Neural progenitor cell (in vitro differentiated cells): Measurements from ENCODE around the gene ARHGAP40. TPM values are rescaled to one million over a fixed set of nuclear protein-coding genes. Genes with fewer than 3 reads are reported as not detected.
A peak's percentile ranks its signal among the peaks of the same experiment; 100 is the strongest.

Experiments used
- DNase-seq: peaks from one replicate; pipeline ENCODE4 v3.0.0-alpha.2; 2016; ENCODE audit warnings: low spot score
- H2AFZ ChIP-seq: fragments of 200-600 bp; sonication (generic); replicated peaks from 2 replicates; pipeline ENCODE4 v1.6.1; 2016; ENCODE audit warnings: antibody characterized with exemption
- H3F3A ChIP-seq: fragments of 200-600 bp; sonication (generic); 2 replicates; pipeline ENCODE4 v1.6.1; 2016; ENCODE audit warnings: antibody characterized with exemption, low read depth
- H3K27ac ChIP-seq: fragments of 200-600 bp; sonication (generic); 2 replicates; pipeline ENCODE4 v1.5.1; 2016; ENCODE audit warnings: mild to moderate bottlenecking
- H3K27me3 ChIP-seq: fragments of 200-600 bp; sonication (generic); 2 replicates; pipeline ENCODE4 v1.6.1; 2016; ENCODE audit warnings: mild to moderate bottlenecking, moderate library complexity
- H3K36me3 ChIP-seq: fragments of 200-600 bp; sonication (generic); 2 replicates; pipeline ENCODE4 v1.5.1; 2016
- H3K4me1 ChIP-seq: fragments of 200-600 bp; sonication (generic); 2 replicates; pipeline ENCODE4 v1.6.1; 2016; ENCODE audit warnings: mixed run types
- H3K4me2 ChIP-seq: fragments of 200-600 bp; sonication (generic); 2 replicates; pipeline ENCODE4 v1.6.1; 2016
- H3K4me3 ChIP-seq: fragments of 200-600 bp; sonication (generic); 2 replicates; pipeline ENCODE4 v1.5.1; 2016
- H3K79me2 ChIP-seq: fragments of 200-600 bp; sonication (generic); 2 replicates; pipeline ENCODE4 v1.6.1; 2016; ENCODE audit warnings: low read depth
- H3K9ac ChIP-seq: fragments of 200-600 bp; sonication (generic); 2 replicates; pipeline ENCODE4 v1.6.1; 2016
- H3K9me3 ChIP-seq: fragments of 200-600 bp; sonication (generic); 2 replicates; pipeline ENCODE4 v1.5.1; 2016; ENCODE audit warnings: low read depth
- H4K20me1 ChIP-seq: fragments of 200-600 bp; sonication (generic); 2 replicates; pipeline ENCODE4 v1.6.1; 2016; ENCODE audit warnings: low read depth
- H3K27ac Mint-ChIP-seq: 3 replicates; pipeline ENCODE4 v1.8.0; 2021; ENCODE audit warnings: mixed read lengths
- H3K27me3 Mint-ChIP-seq: 2 replicates; pipeline ENCODE4 v1.8.0; 2022; ENCODE audit warnings: low read depth, mild to moderate bottlenecking, inconsistent platforms, moderate library complexity, mixed read lengths; ENCODE audit not compliant: insufficient read depth
- H3K36me3 Mint-ChIP-seq: 3 replicates; pipeline ENCODE4 v1.8.0; 2021; ENCODE audit warnings: mixed read lengths
- H3K4me1 Mint-ChIP-seq: 3 replicates; pipeline ENCODE4 v1.8.0; 2021; ENCODE audit warnings: mixed read lengths
- H3K4me3 Mint-ChIP-seq: 3 replicates; pipeline ENCODE4 v1.8.0; 2021; ENCODE audit warnings: mild to moderate bottlenecking, moderate library complexity, mixed read lengths
- H3K9me3 Mint-ChIP-seq: 3 replicates; pipeline ENCODE4 v1.8.0; 2020; ENCODE audit warnings: mixed read lengths
- CTCF ChIP-seq: fragments of 200-600 bp; sonication (generic); IDR thresholded peaks from 2 replicates; pipeline ENCODE4 v1.5.1; 2017; ENCODE audit warnings: antibody characterized with exemption, mild to moderate bottlenecking
- EZH2 ChIP-seq: fragments of 200-600 bp; sonication (generic); IDR thresholded peaks from 2 replicates; pipeline ENCODE4 v1.6.1; 2017; ENCODE audit warnings: antibody characterized with exemption, mild to moderate bottlenecking, moderate library complexity
- EZH2phosphoT487 ChIP-seq: fragments of 200-600 bp; sonication (generic); IDR thresholded peaks from 2 replicates; pipeline ENCODE4 v1.6.1; 2017; ENCODE audit warnings: antibody characterized with exemption
- total RNA-seq: library from RNA; depleted of rRNA; stranded (reverse); fragments of >200 nt; gene quantifications from 2 replicates; pipeline ENCODE4 v1.2.3, GENCODE V29; 2015; ENCODE audit warnings: low replicate concordance

Gene ARHGAP40
- total RNA-seq, 1 donor from 2014 or later: not detected

- Mint-ChIP-seq H3K27ac (no peak overlapping the region), H3K4me3 (no peak overlapping the region), H3K36me3 (no peaks in the 10 kb centered on the region)
Measured at GRCh38 chr20:38644588-38645260, 43.1 kb downstream of the ARHGAP40 start.

DNA sequence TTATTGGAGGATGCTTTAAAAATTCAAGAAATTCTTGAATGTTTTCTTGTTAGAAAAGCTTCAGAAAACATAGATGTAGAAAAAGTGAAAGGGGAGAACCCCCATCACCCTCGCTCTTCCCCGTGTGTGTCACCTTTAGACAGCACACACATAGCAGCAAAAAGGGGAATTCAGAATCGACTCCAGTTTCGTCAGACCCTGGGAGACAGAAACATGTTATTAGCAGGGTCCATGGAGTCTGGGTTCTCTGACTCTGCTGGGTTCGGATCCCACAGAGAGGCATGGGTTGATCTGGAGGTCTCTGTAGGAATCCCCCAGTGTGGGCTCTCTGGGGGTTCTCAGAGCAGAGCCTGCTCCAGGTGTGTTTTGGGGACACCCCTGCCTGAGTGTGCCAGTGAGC, 43.7 kb downstream of the ARHGAP40 start:
- Mint-ChIP-seq H3K4me3 (no peak overlapping the region), H3K9me3 (no peaks in the 10 kb centered on the region), H3K27me3 (peaks cover 48% of the 10 kb centered on the region), H3K4me1 (peaks cover 25% of the 10 kb centered on the region), H3K36me3 (no peaks in the 10 kb centered on the region), H3K27ac (no peak overlapping the region)
- Histone ChIP-seq H3K4me3 (no peak overlapping the region), H2AFZ (no peak overlapping the region), H3K27ac (no peak overlapping the region), H3K4me2 (no peak overlapping the region), H3K9ac (no peak overlapping the region), H3K36me3 (no peaks in the 10 kb centered on the region), H3K4me1 (peaks cover 6% of the 10 kb centered on the region), H3F3A (no peaks in the 10 kb centered on the region), H4K20me1 (no peaks in the 10 kb centered on the region), H3K27me3 (peaks cover 73% of the 10 kb centered on the region), H3K79me2 (no peaks in the 10 kb centered on the region), H3K9me3 (no peaks in the 10 kb centered on the region)
- TF ChIP-seq CTCF (no peak), EZH2 (no peak), EZH2phosphoT487 (no peak)
- no peak for DNase-seq

More at GRCh38 chr20:38644588-38645260, 43.1 kb downstream of the ARHGAP40 start:
- H3K4me1 Mint-ChIP-seq: peaks cover 28% of the 10 kb centered on the region
- Histone ChIP-seq H3K9me3 (no peaks in the 10 kb centered on the region), H3K27me3 (peaks cover 67% of the 10 kb centered on the region), H3K36me3 (no peaks in the 10 kb centered on the region), H3K4me2 (no peak overlapping the region), H3K4me1 (peaks cover 6% of the 10 kb centered on the region), H3K27ac (no peak overlapping the region), H3F3A (no peaks in the 10 kb centered on the region), H3K9ac (no peak overlapping the region), H3K4me3 (no peak overlapping the region), H3K79me2 (no peaks in the 10 kb centered on the region), H4K20me1 (no peaks in the 10 kb centered on the region), H2AFZ (no peak overlapping the region)
- TF ChIP-seq EZH2phosphoT487 (peak; percentile 3), CTCF (no peak)
- H3K9me3 Mint-ChIP-seq: no peaks in the 10 kb centered on the region
- H3K27me3 Mint-ChIP-seq: peaks cover 45% of the 10 kb centered on the region
- DNase-seq: no peak

DNA sequence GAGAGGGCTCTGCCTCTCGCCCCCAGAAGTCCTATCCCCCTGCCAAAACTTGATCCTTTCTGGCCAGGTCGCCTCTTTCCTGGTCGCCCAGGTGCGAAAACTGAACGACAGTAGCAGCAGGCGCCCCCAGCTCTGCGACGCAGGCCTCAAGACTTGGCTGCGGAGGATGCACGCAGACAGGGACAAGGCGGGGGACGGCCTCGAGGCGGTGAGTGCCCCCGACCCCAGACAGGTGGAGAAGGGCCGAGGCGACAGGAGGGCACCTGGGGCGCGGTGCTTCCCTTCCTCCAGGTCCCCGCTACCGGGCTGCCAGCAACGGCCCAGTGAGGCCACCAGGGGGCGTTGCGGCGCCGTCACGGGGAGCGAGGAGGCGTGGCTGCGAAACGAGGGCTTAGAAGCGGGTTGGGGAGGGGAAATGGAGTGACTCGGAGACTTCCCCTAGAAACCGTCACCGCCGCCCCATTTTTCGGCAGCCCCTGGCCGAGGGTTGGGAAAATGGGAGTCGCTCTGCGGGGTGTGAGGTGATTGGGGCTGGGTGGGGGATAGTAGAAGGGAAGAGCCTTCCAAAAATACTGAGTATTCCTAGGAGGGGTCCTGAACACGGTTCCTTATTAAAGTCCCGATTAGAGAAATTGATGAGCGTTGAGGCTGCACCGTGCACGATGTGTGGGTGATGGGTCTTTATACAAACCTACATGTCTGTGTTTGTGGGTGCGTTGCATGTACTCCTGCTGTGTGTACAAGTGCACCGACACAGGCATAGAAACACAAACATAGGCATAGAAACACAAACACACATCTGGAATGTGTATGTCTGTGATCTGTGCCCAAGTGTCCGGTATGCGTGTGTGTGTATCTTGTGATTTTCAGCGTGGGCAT, 44.6 kb downstream of the ARHGAP40 start:
- Mint-ChIP-seq H3K9me3 (no peaks in the 10 kb centered on the region), H3K4me3 (peak overlapping the region; percentile 79), H3K4me1 (peaks cover 16% of the 10 kb centered on the region), H3K36me3 (no peaks in the 10 kb centered on the region), H3K27me3 (peaks cover 48% of the 10 kb centered on the region), H3K27ac (no peak overlapping the region)
- Histone ChIP-seq H3K4me1 (no peaks in the 10 kb centered on the region), H3K4me3 (peak overlapping the region; percentile 42), H3K9me3 (no peaks in the 10 kb centered on the region), H2AFZ (peak overlapping the region; percentile 80), H3K79me2 (no peaks in the 10 kb centered on the region), H3K4me2 (peak overlapping the region; percentile 82), H3K27me3 (peaks cover 82% of the 10 kb centered on the region), H3F3A (no peaks in the 10 kb centered on the region), H3K27ac (no peak overlapping the region), H4K20me1 (no peaks in the 10 kb centered on the region), H3K9ac (no peak overlapping the region), H3K36me3 (no peaks in the 10 kb centered on the region)
- peak; percentile 95 for TF ChIP-seq CTCF
- TF ChIP-seq EZH2phosphoT487: no peak
- peak; percentile 65 for TF ChIP-seq EZH2
- peak; percentile 91 for DNase-seq
